ENCODE measurements around the gene GCC2. TPM values are rescaled to one million over a fixed set of nuclear protein-coding genes. Genes with fewer than 3 reads are reported as not detected.
A peak's percentile ranks its signal among the peaks of the same experiment; 100 is the strongest.

Gene GCC2
- total and polyA plus RNA-seq, 2 donors (not counting 3 experiments of a cell fraction or from before 2014, with no cell fraction given) = 4.1 to 38.7 TPM

- no peak for FAIRE-seq
- no TSS peak for BruUV-seq (replicated peaks)
- Histone ChIP-seq H3K27ac (ENCODE audit: insufficient read depth, low read depth, low read length) (no peak overlapping the region), H3K9me3 (replicated peaks; ENCODE audit: control insufficient read depth, insufficient read depth, low read length) (no peaks in the 10 kb centered on the region), H3K4me2 (ENCODE audit: insufficient read depth, low read length) (no peak overlapping the region), H3K79me2 (ENCODE audit: control insufficient read depth, insufficient read depth, low read length) (peaks cover 73% of the 10 kb centered on the region), H3K36me3 (ENCODE audit: control insufficient read depth in 2 of 2, extremely low read depth in 1 of 2, insufficient read depth in 2 of 2, low read length in 2 of 2) (no peaks in the 10 kb centered on the region), H3K4me1 (ENCODE audit: control insufficient read depth, extremely low read depth, insufficient read depth, low read length) (peaks cover 34% of the 10 kb centered on the region), H3K9ac (replicated peaks; ENCODE audit: extremely low read depth, insufficient read depth, low read length) (no peak overlapping the region), H3K27me3 (ENCODE audit: control insufficient read depth in 2 of 2, insufficient read depth in 2 of 2, low read length in 2 of 2) (no peaks in the 10 kb centered on the region), H4K20me1 (replicated peaks; ENCODE audit: control insufficient read depth, extremely low read depth, insufficient read depth, low read length) (no peaks in the 10 kb centered on the region), H2AFZ (ENCODE audit: low read depth, low read length) (no peak overlapping the region), H3K4me3 (replicated peaks in 1 of 3; ENCODE audit: insufficient read depth in 1 of 3, low read depth in 1 of 3, low read length in 3 of 3) (no peak overlapping the region), H3K9me1 (replicated peaks; ENCODE audit: control insufficient read depth, extremely low read depth, insufficient read depth, low read length) (no peaks in the 10 kb centered on the region)
- intact Hi-C loops (cut with micrococcal nuclease) (loop anchor here (5.0 kb wide), 1 partner anchor 99 kb away; no protein-coding TSS in a partner anchor), dilution Hi-C loops (cut with MboI; ENCODE audit: extremely low pct_ligation_motif_present, low sequenced_read_pairs) (no loop called here)
- ChIA-PET POLR2A (no interaction called here), CTCF (interaction anchor here (1.1 to 1.3 kb wide), 2 partner anchors 45 to 99 kb away, joined by 3 to 8 read pairs; no protein-coding TSS in a partner anchor)
- DNase-seq (ENCODE audit: low read depth, low spot score) = no peak
- TF ChIP-seq GATA2 (IDR thresholded peaks at IDR 0.05; ENCODE audit: insufficient read depth, insufficient read length, low read depth, low read length) (no peak), CTCF (IDR thresholded peaks at IDR 0.05; ENCODE audit: extremely low read depth in 1 of 2, insufficient read depth in 1 of 2, low read depth in 1 of 2, low read length in 2 of 2) (no peak)
These were observed 89.1 kb downstream of the GCC2 start for GRCh38 chr2:108538000-108538625.

GRCh38 chr2:108541451-108541850 is 92.4 kb downstream of the GCC2 start:
- BruUV-seq (replicated peaks) = no TSS peak
- no peak for DNase-seq (ENCODE audit: low read depth, low spot score)
- Histone ChIP-seq H3K27me3 (ENCODE audit: control insufficient read depth in 2 of 2, insufficient read depth in 2 of 2, low read length in 2 of 2) (no peaks in the 10 kb centered on the region), H3K9me3 (replicated peaks; ENCODE audit: control insufficient read depth, insufficient read depth, low read length) (no peaks in the 10 kb centered on the region), H3K4me3 (replicated peaks in 1 of 3; ENCODE audit: insufficient read depth in 1 of 3, low read depth in 1 of 3, low read length in 3 of 3) (no peak overlapping the region), H2AFZ (ENCODE audit: low read depth, low read length) (no peak overlapping the region), H3K9ac (replicated peaks; ENCODE audit: extremely low read depth, insufficient read depth, low read length) (peak overlapping the region; percentile 13), H3K4me1 (ENCODE audit: control insufficient read depth, extremely low read depth, insufficient read depth, low read length) (peaks cover 22% of the 10 kb centered on the region), H3K79me2 (ENCODE audit: control insufficient read depth, insufficient read depth, low read length) (peaks cover 76% of the 10 kb centered on the region), H3K36me3 (ENCODE audit: control insufficient read depth in 2 of 2, extremely low read depth in 1 of 2, insufficient read depth in 2 of 2, low read length in 2 of 2) (no peaks in the 10 kb centered on the region), H3K27ac (ENCODE audit: insufficient read depth, low read depth, low read length) (peak overlapping the region; percentile 50), H3K4me2 (ENCODE audit: insufficient read depth, low read length) (peak overlapping the region; percentile 4), H4K20me1 (replicated peaks; ENCODE audit: control insufficient read depth, extremely low read depth, insufficient read depth, low read length) (peaks cover under 1% of the 10 kb centered on the region), H3K9me1 (replicated peaks; ENCODE audit: control insufficient read depth, extremely low read depth, insufficient read depth, low read length) (no peaks in the 10 kb centered on the region)
- no peak for FAIRE-seq
- no peak for TF ChIP-seq CTCF (IDR thresholded peaks at IDR 0.05; ENCODE audit: extremely low read depth in 1 of 2, insufficient read depth in 1 of 2, low read depth in 1 of 2, low read length in 2 of 2)
- CTCF ChIA-PET = interaction anchor here (1.0 to 3.0 kb wide), 7 partner anchors 9 to 95 kb away, joined by 3 to 13 read pairs (median 5); no protein-coding TSS in a partner anchor
- intact Hi-C loops (cut with micrococcal nuclease) = no loop called here
- POLR2A ChIA-PET = no interaction called here
- dilution Hi-C loops (cut with MboI; ENCODE audit: extremely low pct_ligation_motif_present, low sequenced_read_pairs) = no loop called here
